SHP77 treated with DMSO at 0.1 percent for 48 hours (cell line): Measurements from ENCODE around the gene KRI1.

Experiments used
- DNase-seq: peaks from one replicate; lab custom pipeline; 2025; lab: John Stamatoyannopoulos, UW

Gene KRI1

GRCh38 chr19:10565567-10566407 lies at the start of gene KRI1:
Gene KRI1, minus strand, starts transcription at chr19:10566010. Its CDS starts 11 bp downstream, at chr19:10565999.
- peak; percentile 91 for DNase-seq

GRCh38 chr19:10612499-10613119 lies 46.8 kb upstream of the KRI1 start:
- no peak for DNase-seq

GRCh38 chr19:10611907-10612306 lies 46.1 kb upstream of the KRI1 start:
- DNase-seq = no peak

DNA sequence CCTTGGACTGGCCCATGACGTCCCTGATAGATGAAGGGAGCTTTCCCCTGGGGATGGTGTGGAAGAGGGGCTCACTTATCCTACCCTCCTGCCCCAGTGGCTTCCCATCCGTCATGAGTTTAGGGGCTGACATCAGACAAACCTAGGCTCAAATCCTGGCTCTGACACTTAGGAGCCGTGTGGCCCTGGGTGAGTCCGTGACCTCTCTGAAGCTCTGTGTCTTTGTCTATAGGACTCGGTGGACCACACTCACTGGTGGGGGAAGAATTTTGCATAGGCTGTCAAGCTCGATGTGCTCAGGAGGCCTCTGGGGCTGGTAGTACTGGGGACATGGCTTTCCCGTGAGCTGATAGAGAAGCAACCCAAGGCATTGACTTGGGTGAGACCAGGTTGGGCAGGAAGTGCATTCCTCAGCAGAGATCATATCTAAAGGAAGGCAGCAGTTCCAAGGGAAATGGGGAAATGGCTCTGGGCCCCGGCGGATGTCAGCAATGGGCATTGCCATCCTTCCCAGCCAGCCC lies 38.7 kb upstream of the KRI1 start:
- no peak for DNase-seq

DNA sequence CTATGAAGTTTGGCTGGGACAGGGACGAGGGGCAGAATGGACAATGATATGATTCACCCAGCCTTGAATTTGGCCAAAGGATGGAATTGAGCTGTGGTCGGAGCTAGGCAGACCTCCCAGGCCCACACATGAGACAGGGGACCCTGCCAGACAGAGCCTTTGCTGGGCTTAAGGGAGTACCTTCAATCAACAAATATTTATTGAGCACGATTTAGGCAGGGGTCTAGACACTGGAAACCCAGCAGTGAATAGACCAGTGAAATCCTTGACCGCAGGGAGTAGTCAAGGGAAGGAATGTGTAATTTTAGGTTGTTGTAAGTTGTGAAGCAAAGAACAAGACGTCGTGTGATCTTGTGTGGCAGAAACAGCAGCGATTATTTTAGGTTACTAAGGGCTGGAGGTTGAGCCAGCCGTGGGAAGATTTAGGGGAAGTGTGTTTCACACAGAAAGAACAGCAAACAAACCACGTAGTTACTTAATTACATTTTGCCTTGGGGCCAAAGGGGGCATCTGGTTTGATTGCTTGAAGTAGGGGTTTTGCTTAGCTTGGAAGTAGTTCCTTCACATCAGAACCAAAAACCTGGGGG lies 38.2 kb upstream of the KRI1 start:
- no peak for DNase-seq

DNA sequence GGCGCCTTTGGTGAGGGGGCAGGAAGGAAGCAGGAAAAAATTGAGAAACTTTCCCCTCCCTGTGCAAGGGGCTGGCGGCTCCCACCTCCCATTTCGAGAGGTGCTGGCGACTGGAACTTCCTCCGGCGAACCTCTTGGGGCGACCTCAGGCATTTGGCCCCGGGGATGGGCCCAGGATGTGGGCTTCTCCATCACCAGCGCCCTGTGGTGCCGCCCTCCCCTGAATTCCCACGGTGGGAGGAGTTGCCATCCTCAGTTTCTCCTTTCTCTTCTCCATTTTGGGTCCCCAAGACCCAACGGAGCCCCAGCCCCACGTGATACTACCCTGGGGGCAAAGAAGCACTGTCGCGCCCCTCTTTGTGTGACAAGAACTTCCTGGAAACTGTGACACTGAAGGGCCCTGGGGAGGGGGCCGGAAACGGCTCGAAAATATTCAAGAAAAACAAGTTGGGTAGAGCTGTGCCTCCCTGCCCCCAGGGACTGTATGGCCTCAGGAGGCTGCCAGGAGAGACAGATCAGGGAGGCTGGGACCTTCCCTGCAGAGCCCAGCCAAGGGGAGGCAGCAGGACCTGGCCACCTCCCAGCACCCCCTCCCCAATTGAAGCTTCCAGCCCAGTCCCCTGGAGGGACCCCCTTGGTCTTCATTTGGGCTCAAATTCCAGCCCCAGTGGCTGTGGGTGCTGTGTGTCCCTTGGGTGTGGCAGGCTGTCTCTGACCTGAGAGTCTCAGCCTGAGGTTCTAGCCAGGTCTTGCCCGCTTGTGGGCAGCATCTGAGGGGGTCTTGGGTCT lies 37.5 kb upstream of the KRI1 start:
- no peak for DNase-seq

GRCh38 chr19:10602330-10603083 lies 36.7 kb upstream of the KRI1 start:
- DNase-seq = peak; percentile 4

DNA sequence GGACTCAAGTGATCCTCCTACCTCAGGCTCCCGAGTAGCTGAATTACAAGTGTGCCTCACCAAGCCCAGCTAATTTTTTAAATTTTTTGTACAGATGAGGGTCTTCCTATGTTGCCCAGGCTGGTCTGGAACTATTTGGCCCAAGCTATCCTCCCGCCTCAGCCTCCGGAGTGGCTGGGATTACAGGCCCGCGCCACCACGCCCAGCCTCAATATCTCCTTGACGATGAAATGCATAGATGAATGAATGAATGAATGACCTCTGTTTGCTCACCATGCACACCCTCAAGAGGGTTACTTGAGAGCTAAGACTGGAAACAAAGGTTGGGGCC lies 36.2 kb upstream of the KRI1 start:
- DNase-seq = no peak

- DNase-seq = no peak
These were observed 34.3 kb upstream of the KRI1 start for GRCh38 chr19:10600149-10600548.

- no peak for DNase-seq
These were observed 28.2 kb upstream of the KRI1 start for GRCh38 chr19:10593820-10594637.

- DNase-seq = no peak
These were observed 27.3 kb upstream of the KRI1 start for GRCh38 chr19:10593148-10593547.

- no peak for DNase-seq
These were observed 22.0 kb upstream of the KRI1 start for GRCh38 chr19:10587839-10588150.

DNA sequence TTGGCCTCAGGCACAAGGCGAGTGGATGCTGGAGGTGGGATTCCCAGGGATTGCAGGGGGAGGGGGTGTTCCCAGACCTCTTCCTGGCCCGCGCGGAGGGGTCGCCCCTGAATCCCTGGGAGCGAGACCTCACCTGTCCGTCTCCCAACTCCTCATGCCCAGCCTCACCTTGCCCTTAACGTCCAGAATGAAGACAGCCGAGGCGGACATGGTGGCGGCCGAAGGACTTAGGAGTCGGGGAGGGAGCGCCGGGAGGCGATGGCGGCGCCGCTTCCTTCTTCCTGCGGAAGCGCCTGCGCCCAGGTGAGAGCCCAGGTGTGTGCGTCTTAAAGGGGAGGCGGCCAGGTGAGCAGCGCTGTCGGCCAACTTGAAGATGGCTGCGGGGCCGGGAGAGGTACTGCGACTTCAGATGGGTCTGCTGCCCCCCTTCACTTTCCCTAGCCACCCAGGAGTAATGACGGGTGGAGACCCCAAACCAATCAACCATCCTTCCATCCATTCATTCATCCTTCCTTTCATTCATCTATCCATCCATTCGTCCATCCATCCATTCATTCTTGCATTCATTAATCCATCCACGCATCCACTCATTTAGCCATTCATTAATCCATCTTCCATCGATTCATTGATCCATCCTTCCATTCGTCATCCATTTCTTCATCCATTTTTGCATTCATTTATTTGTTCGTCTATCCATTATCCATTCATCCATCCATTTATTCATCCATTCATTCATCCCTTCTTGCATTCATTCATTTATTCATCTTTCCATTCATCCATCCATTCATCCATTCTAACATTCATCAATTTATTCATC lies 21.4 kb upstream of the KRI1 start, which contains the start of gene AP1M2:
AP1M2 (minus strand) TSS at position 291 of the 817 bp plus-strand sequence; CDS start at position 210, 81 bp downstream.
- no peak for DNase-seq

- no peak for DNase-seq
These were observed 20.6 kb upstream of the KRI1 start for GRCh38 chr19:10586396-10586795.

- no peak for DNase-seq
These were observed 17.4 kb upstream of the KRI1 start for GRCh38 chr19:10583036-10583776.

DNA sequence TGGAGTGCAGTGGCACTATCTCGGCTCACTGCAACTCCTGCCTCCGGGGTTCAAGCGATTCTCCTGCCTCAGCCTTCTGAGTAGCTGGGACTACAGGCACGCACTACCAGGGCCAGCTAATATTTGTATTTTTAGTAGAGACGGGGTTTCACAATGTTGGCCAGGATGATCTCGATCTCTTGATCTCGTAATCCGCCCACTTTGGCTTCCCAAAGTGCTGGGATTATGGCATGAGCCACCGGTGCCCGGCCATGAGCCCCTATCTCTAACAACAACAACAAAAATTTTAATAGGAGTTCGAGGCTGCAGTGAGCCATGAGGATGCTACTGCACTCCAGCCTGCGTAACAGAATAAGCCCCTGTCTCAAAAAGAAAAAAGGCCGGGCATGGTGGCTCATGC lies 16.3 kb upstream of the KRI1 start:
- no peak for DNase-seq

GRCh38 chr19:10580979-10581631 lies 15.3 kb upstream of the KRI1 start:
- peak; percentile 86 for DNase-seq

- no peak for DNase-seq
These were observed 12.1 kb upstream of the KRI1 start for GRCh38 chr19:10577951-10578350.
